Keratinocyte (primary cell): ENCODE measurements around the gene PLPP1.

ENCODE experiments used
- CTCF ChIP-seq, 3 experiments: IDR thresholded peaks in 1 of 3; conservative IDR thresholded peaks in 1 of 3; optimal IDR thresholded peaks in 1 of 3; 2 replicates in 2 of 3; 3 replicates in 1 of 3; pipeline versions ENCODE3 to v1.5.1; 2011; ENCODE audit warnings: low read length in 3 of 3, mild to moderate bottlenecking in 3 of 3, moderate library complexity in 2 of 3, control low read depth in 1 of 3, inconsistent platforms in 1 of 3; ENCODE audit not compliant: insufficient read depth in 2 of 3; ENCODE audit errors: extremely low read depth in 1 of 3
- EZH2 ChIP-seq: IDR thresholded peaks from one replicate; pipeline ENCODE4 v1.6.1; 2012; ENCODE audit warnings: inconsistent platforms, mild to moderate bottlenecking, low read length, moderate library complexity

DNA sequence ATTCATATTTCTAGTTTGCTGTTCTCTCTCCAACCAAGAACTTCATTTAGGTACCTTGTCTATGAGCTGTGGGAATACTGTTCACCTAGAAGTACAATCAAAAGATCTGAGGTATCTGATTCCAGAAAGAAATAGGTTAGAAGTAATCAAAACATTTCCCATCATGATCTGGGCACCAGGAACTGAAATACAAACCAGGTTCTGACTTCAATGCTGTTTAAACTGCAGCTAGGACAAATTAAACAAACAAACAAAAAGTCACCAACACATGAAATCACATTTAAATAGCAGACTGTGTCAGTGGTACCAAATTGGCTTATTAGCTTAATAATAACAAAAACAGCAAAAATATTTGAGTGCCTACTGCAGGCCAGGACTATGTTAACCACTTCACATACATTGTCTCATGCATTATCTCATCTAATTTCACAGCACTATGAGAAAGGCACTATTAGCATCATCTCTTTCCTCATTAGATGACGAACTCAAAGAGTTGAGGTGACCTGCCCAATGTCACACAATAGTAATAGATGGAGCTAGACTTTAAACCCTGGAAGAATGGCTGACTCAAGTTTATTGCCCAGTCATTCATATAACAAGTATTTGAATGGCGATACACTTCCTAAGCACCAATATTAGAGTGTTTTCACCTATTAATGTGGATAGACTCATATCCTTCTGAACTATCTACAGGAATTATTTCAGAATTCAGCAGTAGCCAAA lies 14.5 kb downstream of the PLPP1 start:
- TF ChIP-seq CTCF (optimal IDR thresholded peaks at IDR 0.05 in 1 of 3, IDR thresholded peaks at IDR 0.05 in 1 of 3, conservative IDR thresholded peaks at IDR 0.05 in 1 of 3; ENCODE audit: extremely low read depth in 1 of 3, insufficient read depth in 2 of 3, low read length in 3 of 3) (no peak), EZH2 (no peak)
